Measurements from ENCODE around the gene NXPH4.

Gene NXPH4

DNA sequence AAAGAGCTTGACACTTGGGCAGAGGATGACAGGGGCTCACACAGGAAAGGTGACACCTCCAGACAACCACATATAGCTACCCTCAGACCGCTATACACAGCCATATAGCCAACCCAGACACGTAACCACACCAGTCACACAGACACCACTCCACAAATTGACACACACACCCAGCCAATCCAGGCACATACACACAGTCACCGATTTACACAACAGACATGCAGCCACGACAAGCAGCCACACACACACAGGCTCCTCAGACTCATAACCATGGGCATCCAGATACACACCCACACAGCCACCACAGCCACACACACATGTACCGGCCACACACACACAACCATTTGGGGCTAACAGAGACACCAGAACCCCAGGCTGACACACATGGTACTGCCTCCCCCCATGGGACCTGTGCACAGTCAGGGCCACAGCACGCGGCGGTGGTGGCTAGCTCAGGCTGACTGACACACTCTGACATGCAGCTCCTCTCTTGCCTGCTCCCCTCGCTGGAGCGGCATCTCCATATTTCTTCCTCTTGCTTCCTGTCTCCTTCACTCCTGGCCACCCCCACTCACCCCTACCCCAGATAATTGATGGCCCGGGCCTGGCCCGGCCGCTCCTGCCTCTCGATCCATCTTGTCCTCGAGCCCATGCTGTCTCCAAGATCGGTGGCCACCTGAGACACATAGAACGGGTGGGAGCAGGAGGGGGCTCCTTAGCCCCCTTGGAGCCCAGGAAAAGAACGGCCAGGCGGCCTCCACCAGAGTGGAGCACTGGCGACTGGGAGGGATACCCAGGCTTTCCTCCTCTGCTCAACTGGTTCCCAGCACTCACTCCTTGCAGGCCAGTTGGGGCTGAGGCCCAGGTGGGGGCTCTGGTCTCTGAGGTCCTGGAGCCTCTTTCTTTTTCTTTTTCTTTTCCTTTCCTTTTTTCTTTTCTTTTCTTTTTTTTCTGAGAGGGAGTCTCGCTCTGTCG is 6.9 kb downstream of the NXPH4 start:
- intact Hi-C loops (cut with DNase I; ENCODE audit: low total_unique reads), result no loop called here
- no peak for DNase-seq
- TF ChIP-seq, protein P1, sequence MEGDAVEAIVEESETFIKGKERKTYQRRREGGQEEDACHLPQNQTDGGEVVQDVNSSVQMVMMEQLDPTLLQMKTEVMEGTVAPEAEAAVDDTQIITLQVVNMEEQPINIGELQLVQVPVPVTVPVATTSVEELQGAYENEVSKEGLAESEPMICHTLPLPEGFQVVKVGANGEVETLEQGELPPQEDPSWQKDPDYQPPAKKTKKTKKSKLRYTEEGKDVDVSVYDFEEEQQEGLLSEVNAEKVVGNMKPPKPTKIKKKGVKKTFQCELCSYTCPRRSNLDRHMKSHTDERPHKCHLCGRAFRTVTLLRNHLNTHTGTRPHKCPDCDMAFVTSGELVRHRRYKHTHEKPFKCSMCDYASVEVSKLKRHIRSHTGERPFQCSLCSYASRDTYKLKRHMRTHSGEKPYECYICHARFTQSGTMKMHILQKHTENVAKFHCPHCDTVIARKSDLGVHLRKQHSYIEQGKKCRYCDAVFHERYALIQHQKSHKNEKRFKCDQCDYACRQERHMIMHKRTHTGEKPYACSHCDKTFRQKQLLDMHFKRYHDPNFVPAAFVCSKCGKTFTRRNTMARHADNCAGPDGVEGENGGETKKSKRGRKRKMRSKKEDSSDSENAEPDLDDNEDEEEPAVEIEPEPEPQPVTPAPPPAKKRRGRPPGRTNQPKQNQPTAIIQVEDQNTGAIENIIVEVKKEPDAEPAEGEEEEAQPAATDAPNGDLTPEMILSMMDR (IDR thresholded peaks at IDR 0.05), result no peak
- peaks cover 0 to 86% of the 10 kb centered on the region in 2 donors for H3K27me3 ChIP-seq
- H3K9me3 ChIP-seq, result no peaks in the 10 kb centered on the region
- no peak overlapping the region for H3K4me3 ChIP-seq
- H3K27ac ChIP-seq, result no peak overlapping the region
- H3K4me1 ChIP-seq, result peaks cover 0 to 11% (median 8%) of the 10 kb centered on the region in 4 donors
- no peaks in the 10 kb centered on the region for H3K36me3 ChIP-seq

DNA sequence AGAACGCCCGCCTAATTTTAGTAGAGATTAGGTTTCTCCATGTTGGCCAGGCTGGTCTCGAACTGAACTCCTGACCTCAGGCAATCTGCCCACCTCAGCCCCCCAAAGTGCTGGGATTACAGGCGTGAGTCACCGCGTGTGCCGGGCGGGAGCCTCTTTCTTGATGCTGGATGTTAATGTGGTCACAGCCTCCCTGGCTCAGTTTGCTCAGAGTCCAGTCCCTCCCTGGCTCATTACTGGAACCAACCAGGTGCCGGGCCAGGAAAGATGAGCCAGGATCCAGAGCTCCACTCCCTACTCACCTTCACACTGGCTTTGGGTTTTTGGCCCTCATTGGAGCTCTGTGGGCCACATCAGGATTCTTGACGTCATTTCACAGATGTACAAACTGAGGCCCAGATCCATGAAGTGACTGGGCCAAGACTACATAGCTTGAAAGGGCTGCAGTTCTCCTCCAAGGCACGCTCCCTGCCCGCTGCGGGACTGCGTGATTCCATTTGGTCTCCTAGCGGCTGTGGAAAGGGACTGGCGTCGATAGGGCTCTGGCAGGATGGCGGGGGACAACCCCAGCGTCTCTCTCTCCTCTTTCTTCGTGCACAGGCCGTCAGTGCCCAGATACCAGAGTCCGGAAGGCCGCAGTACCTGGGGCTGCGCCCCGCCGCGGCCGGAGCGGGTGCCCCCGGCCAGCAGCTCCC is 7.8 kb downstream of the NXPH4 start:
- Histone ChIP-seq H3K36me3 (no peaks in the 10 kb centered on the region), H3K4me1 (peaks cover 0 to 15% (median 10%) of the 10 kb centered on the region in 4 donors), H3K27ac (no peak overlapping the region), H3K4me3 (no peak overlapping the region), H3K9me3 (no peaks in the 10 kb centered on the region), H3K27me3 (peaks cover 0 to 78% of the 10 kb centered on the region in 2 donors)
- DNase-seq, result no peak
- TF ChIP-seq, protein P1 (IDR thresholded peaks at IDR 0.05), result no peak
- intact Hi-C loops (cut with DNase I; ENCODE audit: low total_unique reads), result no loop called here

DNA sequence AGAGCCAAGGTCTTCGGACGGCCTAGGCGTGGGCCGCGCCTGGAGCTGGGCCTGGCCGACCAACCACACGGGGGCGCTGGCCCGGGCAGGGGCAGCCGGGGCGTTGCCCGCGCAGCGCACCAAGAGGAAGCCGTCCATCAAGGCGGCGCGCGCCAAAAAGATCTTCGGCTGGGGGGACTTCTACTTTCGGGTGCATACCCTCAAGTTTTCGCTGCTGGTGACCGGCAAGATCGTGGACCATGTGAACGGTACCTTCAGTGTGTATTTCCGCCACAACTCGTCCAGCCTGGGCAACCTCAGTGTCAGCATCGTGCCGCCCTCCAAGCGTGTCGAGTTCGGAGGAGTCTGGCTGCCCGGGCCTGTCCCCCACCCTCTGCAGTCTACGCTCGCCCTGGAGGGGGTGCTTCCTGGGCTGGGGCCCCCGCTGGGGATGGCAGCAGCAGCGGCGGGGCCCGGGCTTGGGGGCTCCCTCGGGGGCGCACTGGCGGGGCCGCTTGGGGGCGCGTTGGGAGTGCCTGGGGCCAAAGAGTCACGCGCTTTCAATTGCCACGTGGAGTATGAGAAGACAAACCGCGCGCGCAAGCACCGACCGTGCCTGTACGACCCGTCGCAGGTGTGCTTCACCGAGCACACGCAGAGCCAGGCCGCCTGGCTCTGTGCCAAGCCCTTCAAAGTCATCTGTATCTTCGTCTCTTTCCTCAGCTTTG is 8.5 kb downstream of the NXPH4 start:
- Histone ChIP-seq H3K4me3 (no peak overlapping the region), H3K4me1 (peaks cover 0 to 13% (median 11%) of the 10 kb centered on the region in 4 donors), H3K9me3 (no peaks in the 10 kb centered on the region), H3K36me3 (no peaks in the 10 kb centered on the region), H3K27me3 (peaks cover 0 to 71% of the 10 kb centered on the region in 2 donors), H3K27ac (no peak overlapping the region)
- intact Hi-C loops (cut with DNase I; ENCODE audit: low total_unique reads), result no loop called here
- TF ChIP-seq, protein P1 (IDR thresholded peaks at IDR 0.05), result peak in 1 of 2 experiments; percentile 13
- no peak for DNase-seq

DNA sequence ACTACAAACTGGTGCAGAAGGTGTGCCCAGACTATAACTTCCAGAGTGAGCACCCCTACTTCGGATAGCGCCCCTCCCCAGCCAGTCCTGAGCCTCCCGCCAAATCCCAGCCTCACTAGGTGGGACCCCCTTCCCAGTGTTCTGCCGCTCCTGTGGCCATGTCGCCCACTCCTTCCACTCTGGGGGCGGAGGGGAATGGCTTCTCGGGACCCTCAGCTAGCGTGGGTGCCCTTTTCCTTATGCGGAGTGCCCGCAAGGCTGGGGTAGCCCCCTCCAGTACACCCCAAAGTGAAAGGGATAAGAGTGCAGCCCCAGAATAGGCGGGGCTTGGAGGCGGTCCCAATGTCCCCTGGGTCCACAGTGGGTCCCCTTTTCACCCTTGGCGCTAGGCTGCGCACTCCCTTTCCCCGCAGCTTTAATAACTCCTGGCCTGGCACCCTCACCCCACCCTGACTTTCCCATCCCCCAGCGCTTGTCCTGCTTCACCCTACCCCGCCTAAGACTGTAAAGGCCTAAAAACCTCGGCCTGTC is 9.2 kb downstream of the NXPH4 start:
- DNase-seq, result no peak
- Histone ChIP-seq H3K36me3 (no peaks in the 10 kb centered on the region), H3K4me3 (no peak overlapping the region), H3K4me1 (peaks cover 0 to 19% (median 16%) of the 10 kb centered on the region in 4 donors), H3K27me3 (peaks cover 0 to 65% of the 10 kb centered on the region in 2 donors), H3K27ac (no peak overlapping the region), H3K9me3 (no peaks in the 10 kb centered on the region)
- intact Hi-C loops (cut with DNase I; ENCODE audit: low total_unique reads), result no loop called here
- TF ChIP-seq, protein P1 (IDR thresholded peaks at IDR 0.05), result no peak
